Dedifferentiated amniotic fluid mesenchymal stem cell (primary cell): ENCODE measurements around the gene GAD2.
"Not testable (repeated sequence)": the region's sequence is repeated elsewhere in the genome, so short reads cannot be mapped to it uniquely, and the experiment has no call there.

Source experiments
- DNase-seq: peaks from one replicate; pipeline ENCODE4 v3.0.0-alpha.2; 2016; ENCODE audit errors: extremely low spot score

Gene GAD2

GRCh38 chr10:26318672-26319071 lies 102.1 kb downstream of the GAD2 start:
- DNase-seq: no peak

GRCh38 chr10:26323219-26323618 lies 106.6 kb downstream of the GAD2 start:
- no peak for DNase-seq

GRCh38 chr10:26326851-26327250 lies 110.3 kb downstream of the GAD2 start:
- no peak for DNase-seq

GRCh38 chr10:26327811-26328210 lies 111.2 kb downstream of the GAD2 start:
- no peak for DNase-seq

- no peak for DNase-seq
These were observed 114.8 kb downstream of the GAD2 start for GRCh38 chr10:26331371-26331770.

GRCh38 chr10:26334232-26334931 lies 117.8 kb downstream of the GAD2 start:
- no peak for DNase-seq

- peak; percentile 50 for DNase-seq
These were observed 118.5 kb downstream of the GAD2 start for GRCh38 chr10:26334932-26335573.

GRCh38 chr10:26335574-26336093 lies 119.1 kb downstream of the GAD2 start:
- no peak for DNase-seq

- DNase-seq: no peak
These were observed 120.4 kb downstream of the GAD2 start for GRCh38 chr10:26336979-26337378.

- DNase-seq: no peak
These were observed 125.1 kb downstream of the GAD2 start for GRCh38 chr10:26341701-26342100.

GRCh38 chr10:26348821-26349417 lies 132.3 kb downstream of the GAD2 start:
- DNase-seq: not testable (repeated sequence)
